Measurements from ENCODE around the gene SOX13. TPM values are rescaled to one million over a fixed set of nuclear protein-coding genes. Genes with fewer than 3 reads are reported as not detected.

Gene SOX13
- polyA plus RNA-seq, 1 donor (not counting 4 experiments of a cell fraction or from before 2014, with no cell fraction given) = 4.9 TPM

- H3K9me3 ChIP-seq (ENCODE audit: control insufficient read depth, low read depth, low read length) = no peaks in the 10 kb centered on the region
- H3K79me2 ChIP-seq (ENCODE audit: control insufficient read depth, insufficient read depth, low read length) = no peaks in the 10 kb centered on the region
- peaks cover 5% of the 10 kb centered on the region for H3K4me1 ChIP-seq (ENCODE audit: control insufficient read depth, extremely low read depth, insufficient read depth, low read length)
- no peaks in the 10 kb centered on the region for H4K20me1 ChIP-seq (ENCODE audit: control insufficient read depth, extremely low read depth, insufficient read depth, low read length)
- H3K27ac ChIP-seq (ENCODE audit: control insufficient read depth, insufficient read depth, low read length) = no peak overlapping the region
- H3K36me3 ChIP-seq (ENCODE audit: control insufficient read depth in 2 of 2, extremely low read depth in 1 of 2, insufficient read depth in 2 of 2, low read length in 2 of 2) = no peaks in the 10 kb centered on the region
- no peak overlapping the region for H3K4me3 ChIP-seq (ENCODE audit: control insufficient read depth in 2 of 3, extremely low read depth in 1 of 3, insufficient read depth in 2 of 3, low read depth in 1 of 3, low read length in 3 of 3)
- H3K9me1 ChIP-seq (ENCODE audit: control insufficient read depth, extremely low read depth, insufficient read depth, low read length) = no peaks in the 10 kb centered on the region
- H3K27me3 ChIP-seq (ENCODE audit: control insufficient read depth, extremely low read depth, insufficient read depth, low read length) = no peaks in the 10 kb centered on the region
- no peak for FAIRE-seq
- H3K9ac ChIP-seq (ENCODE audit: control insufficient read depth, extremely low read depth, insufficient read depth, low read length) = no peak overlapping the region
- dilution Hi-C loops (cut with MboI; ENCODE audit: extremely low pct_ligation_motif_present, low sequenced_read_pairs) = no loop called here
- H3K4me2 ChIP-seq (ENCODE audit: control insufficient read depth, extremely low read depth, insufficient read depth, low read depth, low read length) = no peak overlapping the region
- H2AFZ ChIP-seq (ENCODE audit: control insufficient read depth, low read length) = no peak overlapping the region
- TF ChIP-seq EZH2 (IDR thresholded peaks at IDR 0.05; ENCODE audit: low read length) (no peak), CTCF (optimal IDR thresholded peaks at IDR 0.05 in 1 of 3, IDR thresholded peaks at IDR 0.05 in 1 of 3, conservative IDR thresholded peaks at IDR 0.05 in 1 of 3; ENCODE audit: extremely low read depth in 1 of 3, insufficient read depth in 2 of 3, low read length in 3 of 3) (no peak)
- no peak for DNase-seq (ENCODE audit: low read depth, low spot score)
Measured at GRCh38 chr1:204177133-204177532, 104.2 kb downstream of the SOX13 start.

Other genes starting within 250 kb of the SOX13 start
- 108 to 303 TPM (median 235 TPM) in 3 replicates for gene SNRPE, start 211.5 kb upstream of the SOX13 start, polyA plus RNA-seq
- gene ETNK2, start 78.9 kb downstream of the SOX13 start, polyA plus RNA-seq = 18.4 to 26.4 TPM (median 20.6 TPM) in 3 replicates
- gene REN, start 93.2 kb downstream of the SOX13 start, polyA plus RNA-seq = 0.05 TPM in 1 of 3 replicates, not detected in the others
- not detected in 3 replicates for gene KISS1, start 123.4 kb downstream of the SOX13 start, polyA plus RNA-seq
- gene GOLT1A, start 140.9 kb downstream of the SOX13 start, polyA plus RNA-seq = 0.22 to 0.56 TPM (median 0.46 TPM) in 3 replicates